ENCODE data around the gene SETMAR.
"Not testable (repeated sequence)": the region's sequence is repeated elsewhere in the genome, so short reads cannot be mapped to it uniquely, and the experiment has no call there.

Gene SETMAR

GRCh38 chr3:4281991-4282390, 21.2 kb upstream of the SETMAR start:
- no peak for DNase-seq (ENCODE audit: low read depth)
- H3K4me3 ChIP-seq (ENCODE audit: low read length) = no peak overlapping the region
- TF ChIP-seq CTCF (conservative IDR thresholded peaks at IDR 0.05; ENCODE audit: low read length) = no peak

GRCh38 chr3:4284865-4285264, 18.3 kb upstream of the SETMAR start:
- TF ChIP-seq CTCF (conservative IDR thresholded peaks at IDR 0.05; ENCODE audit: low read length) = no peak
- no peak for DNase-seq (ENCODE audit: low read depth)
- no peak overlapping the region for H3K4me3 ChIP-seq (ENCODE audit: low read length)

GRCh38 chr3:4289044-4289443, 14.1 kb upstream of the SETMAR start:
- H3K4me3 ChIP-seq (ENCODE audit: low read length) = no peak overlapping the region
- no peak for TF ChIP-seq CTCF (conservative IDR thresholded peaks at IDR 0.05; ENCODE audit: low read length)
- no peak for DNase-seq (ENCODE audit: low read depth)

- H3K4me3 ChIP-seq (ENCODE audit: low read length) = no peak overlapping the region
- DNase-seq (ENCODE audit: low read depth) = peak; percentile 47
- peak; percentile 97 for TF ChIP-seq CTCF (conservative IDR thresholded peaks at IDR 0.05; ENCODE audit: low read length)
Measured at GRCh38 chr3:4290272-4290893, 12.8 kb upstream of the SETMAR start.

GRCh38 chr3:4292301-4292700, 10.9 kb upstream of the SETMAR start:
- no peak for DNase-seq (ENCODE audit: low read depth)
- no peak for TF ChIP-seq CTCF (conservative IDR thresholded peaks at IDR 0.05; ENCODE audit: low read length)
- no peak overlapping the region for H3K4me3 ChIP-seq (ENCODE audit: low read length)

- DNase-seq (ENCODE audit: low read depth) = no peak
- no peak overlapping the region for H3K4me3 ChIP-seq (ENCODE audit: low read length)
- TF ChIP-seq CTCF (conservative IDR thresholded peaks at IDR 0.05; ENCODE audit: low read length) = no peak
Measured at GRCh38 chr3:4294616-4295327, 8.4 kb upstream of the SETMAR start.

- H3K4me3 ChIP-seq (ENCODE audit: low read length) = not testable (repeated sequence)
Measured at GRCh38 chr3:4296454-4296853, 6.7 kb upstream of the SETMAR start.

More at GRCh38 chr3:4296454-4296853, 6.7 kb upstream of the SETMAR start:
- DNase-seq (ENCODE audit: low read depth) = not testable (repeated sequence)

All from AG10803 (cell line).